Naive thymus-derived CD8-positive, alpha-beta T cell (primary cell): ENCODE data around the gene OVCA2. TPM values are rescaled to one million over a fixed set of nuclear protein-coding genes. Genes with fewer than 3 reads are reported as not detected.

Source experiments
- ATAC-seq, 2 donors: fragments of 150-1000 bp; cut with Tn5 transposase in 1 of 2; sonication (Bioruptor Pico), chemical (Tn5 transposase) in 1 of 2; 1 replicate in 1 of 2; 2 replicates in 1 of 2; pipeline ENCODE4 v1.10.0; 2021; ENCODE audit warnings: mild to moderate bottlenecking in 2 of 2, moderate library complexity in 2 of 2
- POLR2A ChIA-PET: fragments of 350-600 bp; sonication (Branson Sonifier 250); formaldehyde crosslinking; loops from one replicate; lab custom pipeline; 2021; ENCODE audit warnings: antibody characterized with exemption; lab: Charles Lee
- DNase-seq, 10 donors: peaks; one replicate each; pipeline versions ENCODE4 v3.0.0 to v3.0.0-alpha.2; 2020 to 2022
- H3K27ac Mint-ChIP-seq, 10 donors: one replicate each; pipeline ENCODE4 v1.8.0; 2020 to 2022; ENCODE audit warnings: mild to moderate bottlenecking in 10 of 10, mixed read lengths in 10 of 10, moderate library complexity in 4 of 10, inconsistent platforms in 1 of 10
- H3K27me3 Mint-ChIP-seq, 5 donors: one replicate each; pipeline ENCODE4 v1.8.0; 2021 to 2022; ENCODE audit warnings: mixed read lengths in 5 of 5
- H3K36me3 Mint-ChIP-seq, 3 donors: one replicate each; pipeline ENCODE4 v1.8.0; 2020 to 2022; ENCODE audit warnings: mixed read lengths in 3 of 3, mild to moderate bottlenecking in 2 of 3, inconsistent platforms in 1 of 3
- H3K4me1 Mint-ChIP-seq, 4 donors: one replicate each; pipeline ENCODE4 v1.8.0; 2021 to 2022; ENCODE audit warnings: mixed read lengths in 4 of 4
- H3K4me3 Mint-ChIP-seq, 10 donors: one replicate each; pipeline ENCODE4 v1.8.0; 2020 to 2022; ENCODE audit warnings: mild to moderate bottlenecking in 10 of 10, mixed read lengths in 10 of 10, moderate library complexity in 6 of 10, inconsistent platforms in 1 of 10
- H3K9me3 Mint-ChIP-seq, 9 donors: one replicate each; pipeline ENCODE4 v1.8.0; 2020 to 2022; ENCODE audit warnings: mixed read lengths in 9 of 9, mild to moderate bottlenecking in 3 of 9, inconsistent platforms in 1 of 9, moderate library complexity in 1 of 9
- polyA plus RNA-seq, 3 donors: library from polyadenylated mRNA; unstranded; fragments of 300-500 nt; fragmentation: Illumina TruSeq; gene quantifications; one replicate each; pipeline ENCODE4 v1.2.3, GENCODE V29; 2021
- total RNA-seq, 8 experiments: library from RNA in 2 of 8; stranded (reverse) in 2 of 8; gene quantifications; one replicate each; pipeline ENCODE4 v1.2.3 and lab custom pipeline; 2021 to 2026

Gene OVCA2
- total and polyA plus RNA-seq, 5 experiments from 2014 or later: 30.8 to 49.1 (median 43.9) TPM

GRCh38 chr17:2075336-2076086, 33.7 kb downstream of the OVCA2 start:
- peaks cover 0 to 82% (median 55%) of the 10 kb centered on the region in 3 donors for H3K36me3 Mint-ChIP-seq
- H3K4me3 Mint-ChIP-seq: no peak overlapping the region
- POLR2A ChIA-PET: interaction anchor here (0.6 kb wide), 1 partner anchor 360 kb away, joined by 4 read pairs; no protein-coding TSS in a partner anchor
- H3K27ac Mint-ChIP-seq: peak overlapping the region in 4 of 10 donors; percentile 11 to 58 (median 38)
- peak in 1 of 2 donors; percentile 25 for ATAC-seq
- no peak for DNase-seq
- H3K4me1 Mint-ChIP-seq: peaks cover 0 to 25% (median 5%) of the 10 kb centered on the region in 4 donors
- H3K9me3 Mint-ChIP-seq: no peaks in the 10 kb centered on the region
- H3K27me3 Mint-ChIP-seq: peaks cover 0 to 2% (median 0%) of the 10 kb centered on the region in 5 donors

- DNase-seq (no peak), ATAC-seq (no peak)
- no peak overlapping the region for H3K4me3 Mint-ChIP-seq
- POLR2A ChIA-PET: interaction anchor here (0.6 kb wide), 1 partner anchor 360 kb away, joined by 4 read pairs; no protein-coding TSS in a partner anchor
- H3K9me3 Mint-ChIP-seq: no peaks in the 10 kb centered on the region
- peaks cover 0 to 81% (median 55%) of the 10 kb centered on the region in 3 donors for H3K36me3 Mint-ChIP-seq
- H3K4me1 Mint-ChIP-seq: peaks cover 0 to 23% (median 4%) of the 10 kb centered on the region in 4 donors
- peaks cover 0 to 2% (median 0%) of the 10 kb centered on the region in 5 donors for H3K27me3 Mint-ChIP-seq
- peak overlapping the region in 1 of 10 donors; percentile 66 for H3K27ac Mint-ChIP-seq
These were observed 34.5 kb downstream of the OVCA2 start for GRCh38 chr17:2076087-2076984.

GRCh38 chr17:2077040-2077439, 35.2 kb downstream of the OVCA2 start:
- no peak for DNase-seq
- POLR2A ChIA-PET: no interaction called here

GRCh38 chr17:2081564-2081963, 39.7 kb downstream of the OVCA2 start:
- H3K27ac Mint-ChIP-seq: peak overlapping the region in 1 of 10 donors; percentile 36
- peaks cover 0 to 40% (median 4%) of the 10 kb centered on the region in 4 donors for H3K4me1 Mint-ChIP-seq
- H3K4me3 Mint-ChIP-seq: no peak overlapping the region
- peaks cover 0 to 2% (median 0%) of the 10 kb centered on the region in 5 donors for H3K27me3 Mint-ChIP-seq
- H3K9me3 Mint-ChIP-seq: no peaks in the 10 kb centered on the region
- H3K36me3 Mint-ChIP-seq: peaks cover 6 to 78% (median 55%) of the 10 kb centered on the region in 3 donors
- DNase-seq: no peak
- POLR2A ChIA-PET: no interaction called here
- no peak for ATAC-seq

More at GRCh38 chr17:2077040-2077439, 35.2 kb downstream of the OVCA2 start:
- Mint-ChIP-seq H3K27me3 (peaks cover 0 to 2% (median 0%) of the 10 kb centered on the region in 5 donors), H3K4me3 (no peak overlapping the region), H3K27ac (no peak overlapping the region), H3K4me1 (peaks cover 0 to 30% (median 5%) of the 10 kb centered on the region in 4 donors), H3K9me3 (no peaks in the 10 kb centered on the region), H3K36me3 (peaks cover 5 to 81% (median 60%) of the 10 kb centered on the region in 3 donors)
- no peak for ATAC-seq

GRCh38 chr17:2082003-2082781, 40.4 kb downstream of the OVCA2 start:
- POLR2A ChIA-PET: interaction anchor here (0.6 kb wide), 1 partner anchor 10 kb away, joined by 3 read pairs; no protein-coding TSS in a partner anchor
- Mint-ChIP-seq H3K27me3 (peaks cover 0 to 2% (median 0%) of the 10 kb centered on the region in 5 donors), H3K36me3 (peaks cover 6 to 79% (median 55%) of the 10 kb centered on the region in 3 donors), H3K27ac (peak overlapping the region in 2 of 10 donors; percentile 36 to 50), H3K9me3 (no peaks in the 10 kb centered on the region), H3K4me3 (no peak overlapping the region), H3K4me1 (peaks cover 3 to 45% (median 6%) of the 10 kb centered on the region in 4 donors)
- DNase-seq (no peak), ATAC-seq (no peak)

- no peaks in the 10 kb centered on the region for H3K9me3 Mint-ChIP-seq
- H3K36me3 Mint-ChIP-seq: peaks cover 6 to 67% (median 46%) of the 10 kb centered on the region in 3 donors
- peak overlapping the region in 1 of 10 donors; percentile 11 for H3K4me3 Mint-ChIP-seq
- DNase-seq (no peak), ATAC-seq (no peak)
- POLR2A ChIA-PET: no interaction called here
- H3K27ac Mint-ChIP-seq: peak overlapping the region in 2 of 10 donors; percentile 20 to 26
- H3K4me1 Mint-ChIP-seq: peaks cover 12 to 59% (median 19%) of the 10 kb centered on the region in 4 donors
- peaks cover 0 to under 1% (median 0%) of the 10 kb centered on the region in 5 donors for H3K27me3 Mint-ChIP-seq
These were observed 41.8 kb downstream of the OVCA2 start for GRCh38 chr17:2083613-2084035.

GRCh38 chr17:2084036-2084765, 42.4 kb downstream of the OVCA2 start:
- Mint-ChIP-seq H3K27me3 (no peaks in the 10 kb centered on the region), H3K4me1 (peaks cover 15 to 65% (median 24%) of the 10 kb centered on the region in 4 donors), H3K4me3 (no peak overlapping the region), H3K27ac (peak overlapping the region in 3 of 10 donors; percentile 31 to 77 (median 49)), H3K36me3 (peaks cover 6 to 61% (median 42%) of the 10 kb centered on the region in 3 donors), H3K9me3 (no peaks in the 10 kb centered on the region)
- DNase-seq (no peak), ATAC-seq (no peak)
- POLR2A ChIA-PET: no interaction called here

- H3K27ac Mint-ChIP-seq: peak overlapping the region in 3 of 10 donors; percentile 31 to 77 (median 49)
- H3K36me3 Mint-ChIP-seq: peaks cover 6 to 53% (median 37%) of the 10 kb centered on the region in 3 donors
- ATAC-seq (no peak), DNase-seq (no peak)
- H3K4me1 Mint-ChIP-seq: peaks cover 19 to 73% (median 32%) of the 10 kb centered on the region in 4 donors
- H3K9me3 Mint-ChIP-seq: no peaks in the 10 kb centered on the region
- no peak overlapping the region for H3K4me3 Mint-ChIP-seq
- POLR2A ChIA-PET: no interaction called here
- no peaks in the 10 kb centered on the region for H3K27me3 Mint-ChIP-seq
These were observed 43.2 kb downstream of the OVCA2 start for GRCh38 chr17:2084766-2085647.

GRCh38 chr17:2085648-2085949, 43.8 kb downstream of the OVCA2 start:
- Mint-ChIP-seq H3K9me3 (no peaks in the 10 kb centered on the region), H3K36me3 (peaks cover 6 to 48% (median 33%) of the 10 kb centered on the region in 3 donors), H3K27ac (peak overlapping the region in 1 of 10 donors; percentile 19), H3K4me1 (peaks cover 22 to 79% (median 37%) of the 10 kb centered on the region in 4 donors), H3K27me3 (no peaks in the 10 kb centered on the region), H3K4me3 (peak overlapping the region in 1 of 10 donors; percentile 30)
- POLR2A ChIA-PET: no interaction called here
- DNase-seq: no peak
- ATAC-seq: no peak

GRCh38 chr17:2086306-2086705, 44.5 kb downstream of the OVCA2 start:
- Mint-ChIP-seq H3K36me3 (peaks cover 6 to 43% (median 27%) of the 10 kb centered on the region in 3 donors), H3K4me1 (peaks cover 26 to 84% (median 44%) of the 10 kb centered on the region in 4 donors), H3K4me3 (no peak overlapping the region), H3K9me3 (no peaks in the 10 kb centered on the region), H3K27me3 (no peaks in the 10 kb centered on the region), H3K27ac (peak overlapping the region in 1 of 10 donors; percentile 56)
- no peak for DNase-seq
- POLR2A ChIA-PET: no interaction called here
- ATAC-seq: no peak
